GM15510 (cell line): Measurements from ENCODE around the gene MPRIP.

Source experiments
- POLR2A ChIP-seq: IDR thresholded peaks from 3 replicates; pipeline ENCODE4 v1.6.1; 2011; ENCODE audit warnings: borderline replicate concordance; ENCODE audit not compliant: insufficient read length; ENCODE audit errors: extremely low read depth

The MPRIP gene

DNA sequence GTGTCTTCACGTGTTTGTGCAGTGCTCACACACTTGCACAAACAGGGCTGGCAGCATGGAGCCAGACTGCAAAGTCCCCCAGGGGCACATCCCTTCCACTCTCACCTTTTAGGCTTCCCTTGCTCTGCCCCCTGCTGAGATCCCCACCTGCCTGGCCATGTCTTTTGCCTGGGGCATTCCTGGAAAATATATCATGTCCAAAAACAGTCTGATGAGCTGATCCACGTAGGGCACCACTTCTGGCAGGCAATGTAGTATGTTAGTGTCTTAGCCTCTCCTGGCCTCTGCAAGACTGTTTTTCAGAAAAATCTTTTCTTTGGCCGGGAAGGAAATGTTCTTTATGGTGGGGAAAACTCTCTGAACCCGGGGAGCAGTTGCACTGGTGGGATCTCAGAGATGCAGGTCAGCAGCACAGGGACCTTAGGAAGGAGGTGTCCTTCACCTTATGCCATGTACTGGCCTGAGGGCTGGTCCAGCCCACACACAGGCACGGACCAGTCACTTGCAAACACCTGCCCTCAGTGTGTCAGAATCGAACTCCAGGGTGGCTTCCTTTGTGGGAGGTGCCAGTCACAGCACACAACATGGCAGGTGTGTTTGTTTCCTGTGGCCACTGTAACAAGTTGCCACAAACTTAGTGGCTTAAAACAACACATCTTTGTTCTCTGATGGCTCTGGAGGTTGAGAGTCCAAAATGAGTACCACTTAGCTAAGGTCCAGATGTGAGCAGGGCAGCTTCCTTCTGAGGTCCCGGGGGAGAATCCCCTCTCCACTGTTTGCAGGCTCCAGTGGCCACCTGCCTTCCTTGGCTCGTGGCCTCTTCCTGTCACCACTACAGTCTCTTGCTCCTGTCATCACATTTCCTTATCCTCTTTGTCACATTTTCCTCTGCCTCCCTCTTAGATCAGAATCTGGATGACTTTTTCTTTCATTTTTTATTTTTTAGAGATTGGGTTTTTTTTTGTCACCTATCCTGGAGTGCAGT is 46.6 kb downstream of the MPRIP start:
- TF ChIP-seq POLR2A: no peak

DNA sequence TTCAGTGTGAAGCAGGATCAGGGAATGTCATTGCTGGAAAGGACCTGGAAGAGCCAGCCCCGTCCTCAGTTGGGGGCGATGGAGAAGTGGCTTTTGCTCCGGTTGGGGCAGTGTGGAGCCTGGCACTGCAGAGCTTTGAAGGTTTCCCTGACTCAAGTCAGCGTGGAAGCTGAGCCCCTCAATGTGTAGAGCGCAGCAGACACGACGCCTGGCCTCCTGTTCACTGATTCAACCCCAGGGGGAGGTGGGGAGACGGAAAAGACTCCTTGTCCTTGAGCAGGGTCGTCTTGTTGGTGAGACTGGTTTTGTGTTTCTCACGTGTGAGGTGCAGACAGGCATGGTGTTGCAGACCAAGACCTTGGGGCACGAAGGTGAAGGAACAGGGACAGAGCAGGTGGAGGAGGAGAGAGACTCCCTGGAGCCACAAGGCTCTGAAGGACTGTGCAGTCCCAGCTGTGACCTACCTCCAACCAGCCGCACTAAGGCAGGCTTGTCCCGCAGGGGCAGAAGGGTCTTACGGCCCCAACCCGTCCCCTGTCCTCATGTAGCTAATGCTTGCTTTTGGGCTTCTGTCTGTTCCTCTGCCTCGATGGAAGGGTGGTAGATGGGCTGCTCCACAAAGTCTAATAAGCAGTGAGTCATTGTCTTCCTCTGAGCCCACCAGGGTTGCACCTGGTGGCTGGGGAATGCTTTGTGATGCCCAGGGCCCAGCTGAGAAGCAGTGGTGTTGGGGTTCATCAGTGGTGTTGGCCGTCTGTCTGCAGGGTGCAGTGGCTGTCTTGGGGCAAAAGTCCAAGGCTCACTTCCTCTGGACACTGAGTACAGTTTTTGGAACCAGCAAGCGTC is 47.8 kb downstream of the MPRIP start:
- no peak for TF ChIP-seq POLR2A

DNA sequence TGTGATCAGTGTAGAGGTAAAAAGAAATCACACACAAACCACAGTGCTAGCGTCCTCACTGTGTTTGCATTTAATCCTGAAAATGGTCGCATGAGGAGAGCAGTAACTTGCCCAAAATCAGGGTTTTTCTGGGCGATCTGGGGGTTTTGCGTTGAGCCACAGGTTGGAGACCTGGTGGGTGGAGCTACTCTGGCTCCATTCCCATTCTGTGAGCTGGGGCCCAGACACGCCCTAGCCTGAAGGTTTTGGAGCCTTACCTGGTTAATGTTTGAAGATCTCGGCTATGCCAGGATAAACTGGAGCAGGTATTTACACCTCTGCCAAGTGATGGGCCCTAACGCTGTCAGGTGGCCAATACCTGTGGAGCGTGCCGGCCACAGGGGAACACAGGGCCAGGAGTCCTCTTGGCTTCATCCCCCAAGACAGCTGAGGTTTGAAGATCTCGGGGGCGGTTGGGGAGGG is 48.4 kb downstream of the MPRIP start:
- no peak for TF ChIP-seq POLR2A

DNA sequence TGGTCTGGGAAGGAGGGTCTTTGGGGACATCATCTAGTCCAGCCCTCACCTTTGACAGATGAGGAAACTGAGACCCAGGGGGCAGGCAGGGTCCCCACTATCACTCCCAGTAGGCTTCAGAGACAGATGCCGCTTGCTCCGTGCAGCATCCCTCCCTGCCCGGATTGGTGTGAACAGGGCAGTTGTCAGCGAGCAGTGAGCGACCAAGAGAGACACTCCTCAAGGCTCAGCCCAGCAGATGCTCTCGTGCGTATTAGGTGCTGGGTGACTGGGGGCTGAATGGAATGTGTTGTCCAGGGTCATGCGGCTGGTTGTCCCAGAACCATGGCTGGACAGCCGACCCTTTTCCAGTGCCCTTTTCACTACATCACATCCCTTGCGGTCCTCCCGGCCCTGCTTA is 49.0 kb downstream of the MPRIP start:
- no peak for TF ChIP-seq POLR2A

DNA sequence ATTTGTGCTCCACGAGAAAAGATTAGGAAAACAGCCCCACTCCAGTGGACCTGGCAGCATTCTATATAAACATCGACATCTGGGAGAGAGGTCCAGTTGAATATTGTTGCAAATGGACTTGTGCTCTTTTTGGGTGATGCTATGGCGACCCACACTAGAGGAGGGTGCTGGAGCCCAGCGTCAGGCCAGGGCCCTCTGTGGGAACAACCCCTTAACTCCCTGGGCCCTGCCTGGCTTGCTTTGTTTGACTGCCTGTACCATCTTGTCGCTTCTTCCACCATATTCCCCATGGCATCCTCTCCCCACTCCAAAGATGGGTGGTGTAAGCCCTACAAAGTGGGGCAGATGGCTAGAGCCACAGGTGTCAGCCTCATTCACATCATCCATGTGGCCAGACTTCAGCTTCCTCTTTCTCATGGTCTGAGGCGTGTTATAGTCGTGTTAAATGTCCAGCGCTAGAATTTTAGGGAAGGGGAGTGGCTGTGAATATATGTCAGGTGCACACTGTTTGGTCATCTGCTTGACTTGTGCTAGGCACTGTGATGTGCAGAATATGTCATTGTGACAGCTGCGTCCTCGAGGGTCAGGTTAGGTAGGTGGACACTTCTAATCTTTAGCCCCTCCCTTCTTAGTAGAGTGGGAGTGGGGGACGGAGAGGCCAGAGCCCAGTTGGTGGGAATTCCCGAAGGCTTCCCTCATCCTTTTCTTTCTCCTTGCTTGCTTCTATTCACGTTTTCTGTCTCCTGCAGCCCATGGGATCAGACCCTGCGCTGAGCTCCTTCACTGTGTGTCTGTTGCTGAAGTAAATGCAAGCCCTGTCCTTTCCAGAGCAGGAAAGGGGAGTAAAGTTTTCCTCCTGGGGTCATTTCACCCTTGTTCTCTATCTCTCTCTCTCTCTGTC is 49.8 kb downstream of the MPRIP start:
- TF ChIP-seq POLR2A: no peak

DNA sequence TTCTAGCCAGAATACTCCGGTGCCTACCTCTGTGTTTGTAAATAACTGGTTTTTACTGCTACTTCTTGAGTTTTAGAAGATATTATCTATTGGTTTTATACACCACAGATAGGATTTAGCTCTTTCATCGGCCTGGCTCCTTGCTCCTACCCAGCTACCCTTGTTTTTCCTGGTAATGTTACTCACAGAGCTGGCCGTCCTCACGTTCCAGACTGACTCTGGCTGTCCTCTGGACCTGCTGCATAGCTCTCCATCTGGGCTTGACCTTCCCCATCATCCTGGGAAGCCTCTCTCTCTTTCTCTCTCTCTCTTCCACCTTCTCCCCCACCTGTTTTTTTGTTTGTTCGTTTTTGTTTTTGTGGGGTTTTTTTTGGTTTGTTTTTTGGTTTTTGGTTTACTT is 51.5 kb downstream of the MPRIP start:
- TF ChIP-seq POLR2A: no peak

DNA sequence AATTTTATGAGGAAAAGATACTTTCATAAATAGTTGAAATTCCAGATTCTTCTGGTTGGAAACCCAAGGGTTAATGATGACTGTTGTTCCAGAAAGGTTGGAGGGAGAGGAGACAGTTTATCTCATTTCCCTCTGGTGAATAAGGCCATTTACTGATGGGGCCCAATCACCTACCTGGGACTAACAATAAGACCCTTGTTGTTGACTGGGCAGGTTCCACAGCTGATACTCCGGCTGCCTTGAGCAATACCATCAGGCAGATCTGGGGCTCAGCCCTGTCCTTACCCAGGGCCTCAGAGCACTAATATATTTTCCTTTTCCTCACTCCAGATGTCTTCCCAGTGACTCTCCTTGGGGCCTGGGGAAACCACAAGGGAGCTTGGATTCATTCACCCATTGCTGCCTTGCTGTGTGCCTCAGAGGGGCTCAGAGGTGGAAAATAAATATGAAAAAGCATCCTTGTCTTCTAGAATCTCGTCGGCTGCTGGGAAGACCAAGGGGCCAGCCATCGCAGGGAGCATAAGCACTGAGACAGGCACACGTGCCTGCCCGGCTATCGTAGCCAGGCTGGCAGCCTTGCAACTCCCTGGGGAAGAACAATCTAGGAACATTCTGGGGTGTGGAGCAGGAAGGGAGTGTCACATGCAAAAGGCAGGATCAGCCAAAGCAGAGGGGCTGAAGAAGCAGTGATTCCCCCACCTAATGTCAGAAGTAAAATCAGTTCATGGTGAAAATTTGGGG is 54.4 kb downstream of the MPRIP start:
- no peak for TF ChIP-seq POLR2A

DNA sequence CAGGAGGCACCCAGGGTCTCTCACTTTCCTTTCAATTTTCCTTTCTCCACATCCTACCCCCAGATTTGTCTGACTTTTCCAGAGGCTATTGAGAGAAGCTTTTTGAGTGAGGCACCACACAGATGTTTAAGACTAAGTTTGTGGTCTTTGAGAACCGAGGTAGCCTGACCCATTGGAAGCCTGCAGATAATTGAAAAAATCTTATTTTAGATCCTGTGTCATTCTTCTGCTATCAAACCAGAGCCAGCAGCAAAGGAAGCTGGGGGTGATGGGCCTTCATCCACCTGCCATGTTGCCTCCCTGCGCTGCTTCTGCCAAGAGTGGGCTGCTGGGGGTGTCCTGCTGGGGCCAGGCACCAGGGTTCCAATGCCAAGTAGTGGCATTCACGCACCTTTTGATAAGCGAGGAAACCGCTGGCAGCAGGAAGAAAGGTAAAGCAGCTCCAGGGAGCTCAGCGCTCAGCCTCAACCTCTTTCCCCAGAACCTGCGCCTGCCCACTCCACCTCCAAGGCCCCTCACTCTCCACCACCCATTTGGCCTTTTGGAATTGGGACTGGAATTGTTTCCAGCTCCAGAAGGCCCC is 55.6 kb downstream of the MPRIP start:
- no peak for TF ChIP-seq POLR2A

DNA sequence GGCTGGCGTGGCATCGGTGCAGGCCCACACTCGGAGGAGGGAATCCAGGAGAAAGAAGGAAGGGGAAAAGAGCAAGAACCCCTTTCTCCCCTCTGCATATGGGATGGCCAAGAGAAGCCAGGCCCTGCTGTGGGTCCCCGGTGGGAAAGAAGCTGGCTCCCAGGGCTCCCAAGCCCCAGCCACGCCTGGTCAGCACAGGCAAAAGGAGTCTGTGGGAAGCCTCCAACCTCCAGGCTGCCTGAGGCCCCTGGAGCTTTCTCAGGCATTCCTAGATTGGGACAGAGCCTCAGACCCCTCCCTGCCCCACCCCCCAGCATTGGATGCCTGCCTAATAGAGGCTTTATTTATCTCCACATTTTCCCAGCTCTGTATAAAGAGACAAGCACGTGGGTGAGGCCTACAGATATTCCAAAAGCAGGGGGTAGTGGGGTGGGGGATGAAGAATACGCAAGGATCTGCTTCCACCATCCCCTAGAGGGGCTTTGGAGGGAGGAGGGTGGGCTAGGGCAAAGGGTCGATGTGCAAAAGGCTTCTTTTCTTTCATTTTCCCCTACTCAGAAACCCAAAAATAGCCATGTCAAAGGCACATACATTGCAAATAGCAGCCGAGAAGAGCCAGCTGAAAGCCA is 56.4 kb downstream of the MPRIP start:
- no peak for TF ChIP-seq POLR2A

DNA sequence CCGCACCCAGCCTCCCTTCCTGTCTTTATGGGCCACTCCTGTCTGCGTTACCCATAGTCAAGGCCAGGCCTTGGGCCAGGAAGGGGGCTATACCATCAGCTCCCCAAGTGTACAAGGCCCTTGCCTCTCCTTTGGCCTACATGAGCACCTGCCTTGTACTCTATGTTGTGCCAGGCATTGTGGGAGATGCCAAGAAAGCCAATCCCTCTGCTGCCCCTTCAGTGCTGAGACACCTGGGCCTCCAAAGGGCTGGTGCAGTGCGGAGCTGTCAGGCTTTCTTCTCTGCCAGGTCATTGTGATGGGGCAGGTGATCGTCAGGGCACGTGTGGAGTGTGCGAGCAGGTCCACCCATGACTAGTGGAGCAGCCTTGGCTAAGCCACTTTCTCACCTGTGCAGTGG is 59.9 kb downstream of the MPRIP start:
- TF ChIP-seq POLR2A: no peak

DNA sequence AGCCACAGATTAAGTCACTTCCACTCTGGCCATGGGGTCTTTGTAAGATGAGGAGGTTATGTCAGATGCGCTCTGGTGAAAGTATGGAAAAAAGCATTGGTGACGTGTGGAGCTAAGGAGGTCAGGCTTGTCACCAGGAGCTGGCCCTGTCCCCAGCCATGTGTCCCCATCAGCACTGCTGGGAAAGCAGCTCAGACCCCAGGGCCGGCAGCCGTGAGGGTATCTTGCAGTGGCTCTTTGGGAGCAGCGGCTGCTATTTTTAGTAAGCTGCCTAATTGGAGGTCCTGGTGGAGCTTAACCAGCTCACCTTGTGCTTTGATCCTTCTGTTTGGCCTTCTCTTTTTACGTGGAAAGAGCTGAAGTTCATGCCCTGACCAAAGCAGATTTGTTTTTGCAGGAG is 60.9 kb downstream of the MPRIP start:
- TF ChIP-seq POLR2A: no peak

DNA sequence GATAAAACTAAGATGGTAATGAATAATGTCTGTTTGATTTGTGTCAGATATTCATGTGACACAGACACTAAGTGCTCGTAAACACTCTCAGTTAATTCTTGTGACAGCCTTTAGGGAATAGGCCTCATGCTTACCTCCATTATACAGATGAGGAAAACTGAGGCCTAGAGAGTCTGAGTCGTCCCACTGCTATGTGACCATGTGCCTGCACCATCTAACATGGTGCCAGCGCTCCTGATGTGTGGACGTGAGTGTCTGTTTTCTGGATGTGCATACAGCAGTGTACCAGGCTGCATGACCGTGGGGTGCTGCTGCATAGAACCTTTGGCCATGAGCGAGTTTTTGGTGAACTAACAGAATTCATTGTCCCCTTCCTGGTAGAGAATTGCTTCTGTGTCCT is 61.8 kb downstream of the MPRIP start:
- TF ChIP-seq POLR2A: no peak

DNA sequence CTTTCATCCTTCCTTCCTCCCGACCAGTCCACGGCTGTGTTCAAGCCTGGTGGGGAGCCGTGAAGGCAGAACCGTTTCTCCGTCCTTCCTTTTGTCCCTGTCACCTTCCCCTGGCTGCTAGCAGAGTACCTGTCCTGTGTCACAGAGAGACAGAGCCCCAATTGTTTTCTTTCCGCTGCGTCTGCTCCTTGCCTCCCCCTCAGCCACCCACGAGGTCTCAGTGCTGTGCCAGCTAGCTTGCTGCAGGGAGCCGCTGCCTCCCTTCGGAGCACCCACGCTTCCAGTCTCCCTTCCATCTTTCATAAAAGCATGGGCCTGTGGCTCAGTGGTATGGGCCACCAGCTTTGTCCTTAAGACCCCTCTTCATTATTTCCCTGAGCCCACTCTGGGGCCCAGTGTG is 62.2 kb downstream of the MPRIP start:
- TF ChIP-seq POLR2A: no peak
